Parathyroid adenoma (tissue), 2 donors: ENCODE data around the gene PDE6C.

ENCODE experiments used
- H2AFZ ChIP-seq: fragments of 300-600 bp; sonication (generic); one replicate; pipeline ENCODE4 v1.7.0; 2017; ENCODE audit warnings: antibody characterized with exemption, mild to moderate bottlenecking
- H3K27ac ChIP-seq: fragments of 300-600 bp; sonication (generic); one replicate; pipeline ENCODE4 v1.7.0; 2017
- H3K27me3 ChIP-seq: fragments of 300-600 bp; sonication (generic); one replicate; pipeline ENCODE4 v1.7.0; 2017; ENCODE audit warnings: low read length; ENCODE audit not compliant: control insufficient read depth, insufficient read depth
- H3K36me3 ChIP-seq: fragments of 300-600 bp; sonication (generic); one replicate; pipeline ENCODE4 v1.7.0; 2017; ENCODE audit warnings: low read length; ENCODE audit not compliant: control insufficient read depth, insufficient read depth
- H3K4me1 ChIP-seq: fragments of 300-600 bp; sonication (generic); one replicate; pipeline ENCODE4 v1.7.0; 2017; ENCODE audit warnings: control low read depth
- H3K4me2 ChIP-seq: fragments of 300-600 bp; sonication (generic); one replicate; pipeline ENCODE4 v1.7.0; 2017; ENCODE audit warnings: low read length
- H3K4me3 ChIP-seq: fragments of 300-600 bp; sonication (generic); one replicate; pipeline ENCODE4 v1.7.0; 2017; ENCODE audit warnings: low read depth, low read length
- H3K79me2 ChIP-seq: fragments of 300-600 bp; sonication (generic); one replicate; pipeline ENCODE4 v1.7.0; 2017; ENCODE audit warnings: control low read depth
- H3K9ac ChIP-seq: fragments of 300-600 bp; sonication (generic); one replicate; pipeline ENCODE4 v1.7.0; 2017; ENCODE audit warnings: mild to moderate bottlenecking
- H3K9me3 ChIP-seq: fragments of 300-600 bp; sonication (generic); one replicate; pipeline ENCODE4 v1.7.0; 2017; ENCODE audit warnings: low read length; ENCODE audit not compliant: control insufficient read depth
- TF ChIP-seq, protein P1 (sequence below): fragments of 300-600 bp; sonication (generic); IDR thresholded peaks from one replicate; pipeline ENCODE4 v1.7.0; 2017; ENCODE audit warnings: antibody characterized with exemption, mild to moderate bottlenecking
- donor health status: primary hyperparathyroidism.

PDE6C gene

DNA sequence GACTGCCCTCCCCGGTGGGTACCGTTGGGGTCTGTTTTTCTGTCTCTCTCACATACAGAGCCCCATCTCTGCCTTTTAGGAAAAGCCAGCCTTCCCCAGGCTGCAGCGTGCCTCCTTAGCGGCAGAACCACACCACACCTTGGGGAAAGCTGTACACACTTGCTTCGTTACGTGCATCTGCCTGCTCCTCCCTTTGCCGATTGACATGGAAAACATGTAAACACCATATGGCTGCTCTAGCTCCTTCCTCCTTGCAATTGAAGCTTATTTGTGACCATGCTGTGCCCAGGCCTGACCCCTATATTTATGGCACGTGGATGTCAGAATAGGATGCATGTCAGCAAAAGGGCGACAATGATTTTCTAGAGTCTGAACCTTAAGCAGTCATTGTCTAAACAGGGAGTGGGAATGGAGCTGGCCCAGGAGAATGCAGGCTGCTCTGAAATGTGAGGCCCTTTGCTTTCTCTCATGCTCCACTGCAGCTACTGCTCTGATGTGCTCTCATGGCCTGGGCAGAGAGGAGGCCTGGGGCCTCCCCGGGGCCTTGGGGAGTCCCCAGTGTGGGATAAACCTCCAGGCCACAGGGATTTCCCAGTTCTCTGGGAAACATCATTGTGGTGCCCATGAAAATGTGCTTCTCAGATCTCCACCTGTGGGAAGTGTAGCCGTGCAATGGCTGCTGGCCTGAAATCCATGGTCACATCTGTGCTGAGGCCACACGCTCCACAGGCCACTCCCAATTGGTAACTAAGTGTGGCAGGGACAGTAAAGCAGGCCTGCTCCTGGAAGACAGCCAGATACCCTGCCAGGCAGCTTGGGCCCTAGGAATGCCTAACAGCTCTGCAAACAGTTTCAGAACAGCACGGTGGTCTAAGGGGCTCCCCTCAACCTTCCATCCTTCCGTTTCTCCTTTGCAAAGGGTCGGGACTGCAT, 18.6 kb downstream of the PDE6C start:
- Histone ChIP-seq H3K4me2 (no peak overlapping the region), H3K79me2 (no peaks in the 10 kb centered on the region), H3K4me3 (no peak overlapping the region), H3K27me3 (no peaks in the 10 kb centered on the region), H3K9me3 (no peaks in the 10 kb centered on the region), H3K27ac (no peak overlapping the region), H2AFZ (no peak overlapping the region), H3K9ac (no peak overlapping the region), H3K36me3 (no peaks in the 10 kb centered on the region), H3K4me1 (no peaks in the 10 kb centered on the region)
- TF ChIP-seq, protein P1, sequence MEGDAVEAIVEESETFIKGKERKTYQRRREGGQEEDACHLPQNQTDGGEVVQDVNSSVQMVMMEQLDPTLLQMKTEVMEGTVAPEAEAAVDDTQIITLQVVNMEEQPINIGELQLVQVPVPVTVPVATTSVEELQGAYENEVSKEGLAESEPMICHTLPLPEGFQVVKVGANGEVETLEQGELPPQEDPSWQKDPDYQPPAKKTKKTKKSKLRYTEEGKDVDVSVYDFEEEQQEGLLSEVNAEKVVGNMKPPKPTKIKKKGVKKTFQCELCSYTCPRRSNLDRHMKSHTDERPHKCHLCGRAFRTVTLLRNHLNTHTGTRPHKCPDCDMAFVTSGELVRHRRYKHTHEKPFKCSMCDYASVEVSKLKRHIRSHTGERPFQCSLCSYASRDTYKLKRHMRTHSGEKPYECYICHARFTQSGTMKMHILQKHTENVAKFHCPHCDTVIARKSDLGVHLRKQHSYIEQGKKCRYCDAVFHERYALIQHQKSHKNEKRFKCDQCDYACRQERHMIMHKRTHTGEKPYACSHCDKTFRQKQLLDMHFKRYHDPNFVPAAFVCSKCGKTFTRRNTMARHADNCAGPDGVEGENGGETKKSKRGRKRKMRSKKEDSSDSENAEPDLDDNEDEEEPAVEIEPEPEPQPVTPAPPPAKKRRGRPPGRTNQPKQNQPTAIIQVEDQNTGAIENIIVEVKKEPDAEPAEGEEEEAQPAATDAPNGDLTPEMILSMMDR = no peak

DNA sequence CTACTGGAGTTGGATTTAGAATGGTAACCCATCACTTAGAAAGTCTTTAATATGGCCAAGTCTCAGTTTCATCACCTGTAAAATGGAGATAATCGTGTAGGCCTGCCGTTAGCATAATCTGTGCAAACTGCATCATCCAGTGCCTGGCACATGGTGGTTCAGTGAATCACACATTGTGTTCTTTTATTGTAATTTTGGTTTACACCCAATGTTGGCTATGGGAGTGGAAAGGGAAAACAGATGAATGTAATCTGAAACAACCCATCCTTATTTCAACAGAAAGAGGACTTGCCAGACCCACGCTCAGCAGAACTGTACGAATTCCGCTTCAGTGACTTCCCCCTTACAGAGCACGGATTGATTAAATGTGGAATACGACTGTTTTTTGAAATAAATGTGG, 27.5 kb downstream of the PDE6C start:
- H3K27me3 ChIP-seq = no peaks in the 10 kb centered on the region
- no peak overlapping the region for H3K9ac ChIP-seq
- H3K36me3 ChIP-seq = no peaks in the 10 kb centered on the region
- no peaks in the 10 kb centered on the region for H3K79me2 ChIP-seq
- H3K4me3 ChIP-seq = no peak overlapping the region
- no peak overlapping the region for H2AFZ ChIP-seq
- H3K4me1 ChIP-seq = no peaks in the 10 kb centered on the region
- H3K9me3 ChIP-seq = no peaks in the 10 kb centered on the region
- no peak overlapping the region for H3K27ac ChIP-seq
- TF ChIP-seq, protein P1 = no peak
- no peak overlapping the region for H3K4me2 ChIP-seq

DNA sequence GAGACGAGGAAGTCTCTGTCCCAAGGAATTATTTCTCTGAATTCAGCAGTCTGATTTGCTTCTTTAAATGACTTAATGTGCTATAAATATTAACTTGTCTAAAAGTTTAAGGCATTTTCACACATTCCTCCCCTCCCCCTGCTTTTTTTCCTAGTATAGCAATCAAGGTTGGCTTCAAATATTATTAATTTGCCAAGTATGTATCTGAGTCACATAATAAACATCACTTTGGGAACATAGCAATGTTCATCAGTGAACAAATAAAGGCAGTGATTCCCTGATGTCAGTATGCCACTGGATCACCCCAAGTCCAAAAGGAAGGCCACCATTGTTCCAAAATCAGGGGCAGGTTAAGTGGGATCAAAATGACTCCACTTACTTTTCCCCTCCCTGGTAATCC, 40.5 kb downstream of the PDE6C start:
- no peak overlapping the region for H2AFZ ChIP-seq
- H3K36me3 ChIP-seq = no peaks in the 10 kb centered on the region
- no peaks in the 10 kb centered on the region for H3K4me1 ChIP-seq
- no peak overlapping the region for H3K9ac ChIP-seq
- H3K4me3 ChIP-seq = no peak overlapping the region
- H3K27me3 ChIP-seq = no peaks in the 10 kb centered on the region
- no peak overlapping the region for H3K27ac ChIP-seq
- TF ChIP-seq, protein P1 = no peak
- no peaks in the 10 kb centered on the region for H3K9me3 ChIP-seq
- no peaks in the 10 kb centered on the region for H3K79me2 ChIP-seq
- H3K4me2 ChIP-seq = no peak overlapping the region

DNA sequence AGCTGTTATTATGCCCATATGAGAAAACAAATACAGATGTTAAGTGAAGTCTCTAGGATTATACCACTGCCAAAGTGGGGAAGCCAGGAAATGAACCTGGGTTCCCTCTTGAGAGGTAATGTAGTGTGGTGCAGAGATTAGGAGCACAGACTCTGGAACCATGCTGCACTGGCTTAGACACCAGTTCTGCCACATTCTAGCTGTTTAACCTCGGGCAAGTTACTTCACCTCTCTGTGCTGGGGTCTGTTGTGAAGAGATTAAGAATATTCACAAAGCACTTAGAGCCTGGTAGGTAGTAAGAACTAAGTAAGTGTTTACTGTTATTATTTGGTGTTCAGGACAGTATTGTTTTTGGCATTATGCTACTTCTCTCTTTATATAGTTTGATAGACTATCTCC, 41.9 kb downstream of the PDE6C start:
- no peaks in the 10 kb centered on the region for H3K9me3 ChIP-seq
- no peak overlapping the region for H3K4me2 ChIP-seq
- H3K79me2 ChIP-seq = no peaks in the 10 kb centered on the region
- no peaks in the 10 kb centered on the region for H3K4me1 ChIP-seq
- no peak overlapping the region for H3K27ac ChIP-seq
- TF ChIP-seq, protein P1 = no peak
- H2AFZ ChIP-seq = no peak overlapping the region
- H3K4me3 ChIP-seq = no peak overlapping the region
- H3K9ac ChIP-seq = no peak overlapping the region
- no peaks in the 10 kb centered on the region for H3K27me3 ChIP-seq
- H3K36me3 ChIP-seq = no peaks in the 10 kb centered on the region

DNA sequence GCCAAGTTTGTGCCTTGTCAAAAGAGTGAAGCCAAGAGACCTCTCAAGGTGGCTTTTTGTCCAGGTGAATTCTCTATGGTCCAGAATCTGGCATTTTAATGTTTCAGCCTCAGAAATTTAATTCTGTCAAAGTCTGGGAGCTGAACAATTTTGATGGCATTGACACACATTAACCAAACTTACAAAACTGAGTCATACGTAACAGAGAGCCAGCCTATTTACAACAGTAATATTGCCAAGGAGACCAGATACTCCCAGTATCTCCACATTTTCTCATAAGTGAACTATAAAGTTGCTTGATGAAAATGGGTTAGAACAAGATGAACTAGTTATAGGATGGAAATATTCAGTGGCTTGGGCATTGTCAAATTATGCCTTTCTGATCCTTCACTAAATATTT, 43.8 kb downstream of the PDE6C start:
- Histone ChIP-seq H3K4me1 (no peaks in the 10 kb centered on the region), H3K4me3 (no peak overlapping the region), H2AFZ (no peak overlapping the region), H3K27me3 (no peaks in the 10 kb centered on the region), H3K79me2 (no peaks in the 10 kb centered on the region), H3K4me2 (no peak overlapping the region), H3K9me3 (no peaks in the 10 kb centered on the region), H3K9ac (no peak overlapping the region), H3K36me3 (no peaks in the 10 kb centered on the region), H3K27ac (no peak overlapping the region)
- TF ChIP-seq, protein P1 = no peak
